Pancreas (tissue), 10 donors: ENCODE measurements around the gene FHL1. TPM values are rescaled to one million over a fixed set of nuclear protein-coding genes. Genes with fewer than 3 reads are reported as not detected.
"Not testable (repeated sequence)": the region's sequence is repeated elsewhere in the genome, so short reads cannot be mapped to it uniquely, and the experiment has no call there.

Experiments used
- ATAC-seq, 4 donors: fragments of 200-7000 bp; cut with Tn5 transposase; one replicate each; pipeline versions ENCODE4 v1.8.0 to v1.9.1; 2020; ENCODE audit warnings: mild to moderate bottlenecking in 4 of 4, moderate library complexity in 4 of 4
- DNase-seq, 6 donors: peaks; one replicate each; pipeline ENCODE4 v3.0.0-alpha.2; 2020
- FAIRE-seq: peaks from 2 replicates; lab custom pipeline; 2012; peaks lifted over from hg19 to GRCh38; lab: Jason Lieb, UNC
- H3K27ac ChIP-seq, 4 donors: fragments of 200-600 bp; sonication (generic); 1 replicate in 3 of 4; 2 replicates in 1 of 4; pipeline versions ENCODE4 v1.5.0 to v1.8.0; 2020
- H3K27me3 ChIP-seq, 4 donors: fragments of 200-600 bp; one replicate each; pipeline ENCODE4 v1.8.0; 2021
- H3K36me3 ChIP-seq, 3 donors: fragments of 200-600 bp; sonication (generic) in 1 of 3; one replicate each; pipeline versions ENCODE4 v1.5.0 to v1.8.0; 2020 to 2021
- H3K4me1 ChIP-seq, 3 donors: fragments of 200-600 bp; one replicate each; pipeline ENCODE4 v1.8.0; 2021
- H3K4me3 ChIP-seq, 4 donors: fragments of 200-600 bp; sonication (generic) in 2 of 4; one replicate each; pipeline versions ENCODE4 v1.5.0 to v1.8.0; 2020 to 2021
- H3K9me3 ChIP-seq, 4 donors: fragments of 200-600 bp; one replicate each; pipeline ENCODE4 v1.8.0; 2021
- CTCF ChIP-seq, 4 donors: fragments of 200-600 bp; sonication (generic) in 3 of 4; IDR thresholded peaks; one replicate each; pipeline versions ENCODE4 v1.5.0 to v1.8.0; 2021; ENCODE audit warnings: antibody characterized with exemption in 4 of 4
- WGBS, 2 donors: extraction: QIAGEN DNeasy Blood & Tissue Kit; methylation state at CpG; one replicate each; pipeline ENCODE4 v1.1.7; 2013; 5-methylcytosine and 5-hydroxymethylcytosine counted together
- intact Hi-C, 3 donors: fragments of 100-400 bp; cut with DNase I; formaldehyde crosslinking; loops; one replicate each; pipeline versions ENCODE4 v1.11.1 to v1.14.2; 2022
- polyA plus RNA-seq, 2 donors: library from polyadenylated mRNA; stranded (reverse); fragments of 200-250 nt; gene quantifications; one replicate each; pipeline ENCODE4 v1.2.3, GENCODE V29; 2013
- total RNA-seq, 6 donors: library from RNA; stranded (reverse); fragmentation: NEBNext Ultra II Directional in 4 of 6; extraction: Animal tissue kit (Norgen Biotek cat#: 25700) in 4 of 6; gene quantifications; one replicate each; pipeline versions ENCODE4 v1.2.1 to v1.2.4, GENCODE V29; 2021 to 2023
- donor health status: healthy with polysubstance abuse.
- donor health status: DM: no; HTN: no; CAD: no; lungs with moderate emphysema.
- donor health status: DM: no; HTN: no; CAD: no.
- donor health status: control.
- donor health status: control.
- donor health status: Bipolar disorder and iron deficiency.
- donor health status: DM: yes; HTN: yes; CAD: no.
- donor health status: DM: no; HTN: no; CAD: no.
- donor health status: DM: no; HTN: no; CAD: no.
- donor health status: DM: yes; HTN: yes; CAD: no.

Gene FHL1
- total and polyA plus RNA-seq, 8 donors, result 6.2 to 31.6 (median 12.7) TPM

DNA sequence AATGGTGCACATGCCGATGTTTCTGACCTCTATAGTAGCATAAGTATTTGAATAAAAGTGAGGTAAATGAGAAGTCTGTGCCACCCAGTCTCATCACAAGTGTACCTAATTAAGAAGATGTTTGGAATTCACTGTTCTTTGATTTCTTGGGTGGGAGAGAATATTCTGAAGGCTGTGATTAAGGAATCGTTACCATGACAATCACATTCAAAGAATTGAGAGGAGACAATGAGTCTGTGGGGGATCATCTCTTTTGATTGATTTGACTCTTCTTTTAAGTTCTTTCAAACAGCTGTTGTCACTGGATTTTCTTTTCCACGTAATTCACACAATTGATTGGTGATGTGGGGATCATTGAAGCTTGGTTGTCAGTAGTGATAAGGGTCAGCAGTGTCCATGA, 18.1 kb downstream of the FHL1 start:
- intact Hi-C loops, result no loop called here
- Histone ChIP-seq H3K36me3 (no peaks in the 10 kb centered on the region), H3K4me3 (no peak overlapping the region), H3K4me1 (no peaks in the 10 kb centered on the region), H3K27me3 (peaks cover 0 to 12% (median 4%) of the 10 kb centered on the region in 4 donors), H3K9me3 (no peaks in the 10 kb centered on the region), H3K27ac (no peak overlapping the region)
- WGBS, 2 donors, result 27 to 34% methylated on average over 3 of the region's 3 CpGs
- ATAC-seq (no peak), FAIRE-seq (no peak), DNase-seq (no peak)
- no peak for TF ChIP-seq CTCF (IDR thresholded peaks at IDR 0.05)

DNA sequence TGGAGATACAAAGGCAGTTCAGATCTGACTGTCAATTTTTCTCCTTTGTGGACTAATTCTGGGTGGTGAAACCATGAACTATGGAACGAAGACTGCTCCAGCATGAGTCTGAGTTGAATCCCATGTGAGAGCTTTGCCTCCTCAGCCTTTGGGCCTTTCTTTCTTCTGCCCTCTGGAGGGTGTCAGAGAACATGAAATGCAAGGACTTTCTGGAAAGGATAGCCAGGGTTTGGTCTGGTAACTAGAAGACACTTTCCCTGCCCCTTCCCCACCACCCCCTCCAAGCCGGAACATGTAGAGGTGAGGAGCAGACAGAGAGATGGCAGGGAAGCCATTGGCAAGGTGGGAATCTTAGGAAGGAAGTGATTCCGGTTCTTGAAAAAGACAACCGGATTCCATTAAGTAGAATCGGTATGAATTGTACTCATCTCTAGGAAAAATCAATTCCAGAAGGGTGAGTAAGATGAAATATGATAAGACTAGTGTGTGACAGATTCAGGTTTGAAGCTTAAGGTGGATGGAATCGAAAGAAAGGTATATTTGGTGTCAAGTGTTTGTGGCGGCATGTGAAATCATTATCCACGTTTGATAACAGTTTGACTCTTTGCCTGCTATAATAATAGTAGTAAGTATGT, 19.0 kb downstream of the FHL1 start:
- Histone ChIP-seq H3K4me3 (no peak overlapping the region), H3K9me3 (no peaks in the 10 kb centered on the region), H3K27me3 (peaks cover 0 to 12% (median 4%) of the 10 kb centered on the region in 4 donors), H3K27ac (no peak overlapping the region), H3K36me3 (no peaks in the 10 kb centered on the region), H3K4me1 (no peaks in the 10 kb centered on the region)
- FAIRE-seq, result no peak
- WGBS, 2 donors, result 52 to 60% methylated on average over 8 of the region's 8 CpGs
- DNase-seq, result no peak
- TF ChIP-seq CTCF (IDR thresholded peaks at IDR 0.05), result no peak
- intact Hi-C loops, result no loop called here
- peak in 3 of 4 donors; percentile 22 to 29 (median 22) for ATAC-seq

DNA sequence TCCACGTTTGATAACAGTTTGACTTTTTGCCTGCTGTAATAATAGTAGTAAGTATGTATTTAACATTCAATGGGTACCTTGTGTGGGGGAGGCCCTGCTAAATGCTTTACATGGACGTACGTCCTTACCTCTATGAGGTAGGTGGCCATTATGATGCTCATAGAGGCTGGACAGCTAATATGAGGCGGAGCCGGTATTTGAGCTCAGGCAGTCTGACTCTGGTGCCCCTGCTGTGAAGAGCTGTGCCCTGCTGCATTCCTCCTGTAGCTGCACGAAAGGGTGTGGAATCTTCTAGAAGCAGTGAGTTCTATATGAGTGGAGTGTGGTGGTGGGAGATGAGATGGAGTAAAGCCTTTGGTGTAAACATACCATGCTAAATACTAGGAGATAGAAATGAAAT, 20.7 kb downstream of the FHL1 start:
- H3K27ac ChIP-seq, ATAC-seq: not testable (repeated sequence)

GRCh38 chrX:136168929-136169735, 21.8 kb downstream of the FHL1 start:
- H3K4me1 ChIP-seq, result no peaks in the 10 kb centered on the region
- H3K27ac ChIP-seq, result no peak overlapping the region
- ATAC-seq (peak in 3 of 4 donors; percentile 47 to 78 (median 68)), FAIRE-seq (peak; percentile 99), DNase-seq (no peak)
- H3K9me3 ChIP-seq, result no peaks in the 10 kb centered on the region
- peaks cover 0 to 20% (median 4%) of the 10 kb centered on the region in 4 donors for H3K27me3 ChIP-seq
- intact Hi-C loops, result no loop called here
- TF ChIP-seq CTCF (IDR thresholded peaks at IDR 0.05), result no peak
- no peak overlapping the region for H3K4me3 ChIP-seq
- H3K36me3 ChIP-seq, result no peaks in the 10 kb centered on the region
- 25 to 38% methylated on average over 17 of the region's 17 CpGs for WGBS, 2 donors

More for the DNA sequence above, 20.7 kb downstream of the FHL1 start:
- H3K36me3 ChIP-seq, FAIRE-seq, DNase-seq, H3K4me3 ChIP-seq, H3K4me1 ChIP-seq, H3K9me3 ChIP-seq, intact Hi-C loops: not testable (repeated sequence)
- H3K27me3 ChIP-seq, result peaks cover 0 to 18% (median 4%) of the 10 kb centered on the region in 4 donors
- 56 to 60% methylated on average over 6 of the region's 6 CpGs for WGBS, 2 donors

GRCh38 chrX:136170139-136170800, 22.9 kb downstream of the FHL1 start:
- ATAC-seq (peak in 3 of 4 donors; percentile 36 to 62 (median 39)), DNase-seq (no peak), FAIRE-seq (no peak)
- H3K4me3 ChIP-seq, result no peak overlapping the region
- no peak overlapping the region for H3K27ac ChIP-seq
- H3K4me1 ChIP-seq, result no peaks in the 10 kb centered on the region
- H3K27me3 ChIP-seq, result peaks cover 0 to 9% (median 2%) of the 10 kb centered on the region in 4 donors
- TF ChIP-seq CTCF (IDR thresholded peaks at IDR 0.05), result no peak
- no peaks in the 10 kb centered on the region for H3K9me3 ChIP-seq
- intact Hi-C loops, result no loop called here
- H3K36me3 ChIP-seq, result no peaks in the 10 kb centered on the region
- WGBS, 2 donors, result 47 to 52% methylated on average over 9 of the region's 9 CpGs
